HG03575 (cell line): Measurements from ENCODE around the gene DCUN1D5.

Experiments
- ATAC-seq: cut with Tn5 transposase; IDR thresholded peaks from one replicate; pipeline ENCODE4 v1.9.1; 2021; ENCODE audit not compliant: unreplicated experiment, insufficient number of reproducible peaks, low FRiP score; ENCODE audit errors: extremely low read depth

DCUN1D5 gene

DNA sequence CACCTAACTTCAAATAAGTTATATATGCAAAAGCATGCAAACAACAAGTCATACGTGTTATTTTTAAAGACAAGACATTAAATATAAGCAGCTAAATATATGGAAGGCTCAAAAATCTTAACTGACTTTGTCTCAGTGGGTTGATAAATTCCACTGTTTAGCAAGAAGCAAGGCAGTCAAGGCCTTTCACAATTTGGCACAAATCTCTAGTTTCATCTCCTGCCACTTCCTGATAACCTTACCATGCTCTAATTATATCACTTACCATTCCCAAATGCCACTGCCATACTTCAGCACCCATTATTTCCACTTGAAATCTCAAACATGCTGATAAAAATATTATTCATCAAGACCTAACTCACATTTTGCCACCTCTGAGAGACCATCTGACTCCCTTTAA is 24.8 kb downstream of the DCUN1D5 start:
- no peak for ATAC-seq

DNA sequence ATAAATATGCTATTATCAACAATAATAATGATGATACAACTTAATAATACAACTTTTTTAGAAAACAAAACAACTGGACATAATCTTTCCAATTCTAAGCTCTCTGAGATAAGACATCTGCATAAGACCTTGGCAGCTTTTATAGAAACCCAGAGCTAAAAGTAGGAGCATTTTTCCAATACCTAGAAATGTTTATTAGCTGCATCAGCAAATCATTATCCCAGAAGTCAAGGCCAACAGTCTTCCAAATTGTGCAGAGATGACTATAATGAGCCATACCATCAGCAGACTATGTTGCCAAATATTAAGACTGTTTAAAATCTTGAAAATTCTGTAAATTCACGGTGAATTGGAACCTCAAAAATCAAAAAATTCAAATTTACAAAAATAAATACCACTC is 30.3 kb downstream of the DCUN1D5 start:
- no peak for ATAC-seq

DNA sequence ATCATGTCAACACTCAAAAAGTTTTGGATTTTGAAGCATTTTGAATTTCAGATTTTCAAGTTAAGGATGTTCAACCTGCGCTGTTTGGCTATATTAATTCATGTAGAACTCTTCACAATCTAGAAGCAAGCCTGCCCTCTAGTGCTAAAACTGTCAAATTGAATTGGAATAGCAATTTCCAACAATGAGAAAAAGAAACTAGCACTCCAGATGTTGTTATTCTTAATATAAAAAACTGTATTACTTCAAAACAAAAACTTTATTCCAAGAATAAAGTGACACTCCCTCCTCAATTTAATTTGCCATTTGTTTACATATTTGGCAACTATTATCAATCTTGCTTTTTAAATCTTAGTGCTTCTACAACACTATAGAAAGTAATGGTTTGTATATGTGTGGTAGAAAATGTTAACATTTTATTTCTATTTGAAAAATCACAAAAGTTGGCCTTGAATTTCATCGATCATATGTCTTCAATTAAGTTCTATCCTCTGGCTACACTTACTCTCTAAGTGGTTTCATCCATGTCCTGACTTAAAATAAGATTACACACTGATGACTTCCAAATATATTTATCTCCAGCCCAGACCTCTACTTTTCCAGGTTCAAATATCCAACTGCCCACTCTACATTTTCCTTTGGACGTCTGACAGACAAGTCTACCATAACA is 36.6 kb downstream of the DCUN1D5 start:
- no peak for ATAC-seq

DNA sequence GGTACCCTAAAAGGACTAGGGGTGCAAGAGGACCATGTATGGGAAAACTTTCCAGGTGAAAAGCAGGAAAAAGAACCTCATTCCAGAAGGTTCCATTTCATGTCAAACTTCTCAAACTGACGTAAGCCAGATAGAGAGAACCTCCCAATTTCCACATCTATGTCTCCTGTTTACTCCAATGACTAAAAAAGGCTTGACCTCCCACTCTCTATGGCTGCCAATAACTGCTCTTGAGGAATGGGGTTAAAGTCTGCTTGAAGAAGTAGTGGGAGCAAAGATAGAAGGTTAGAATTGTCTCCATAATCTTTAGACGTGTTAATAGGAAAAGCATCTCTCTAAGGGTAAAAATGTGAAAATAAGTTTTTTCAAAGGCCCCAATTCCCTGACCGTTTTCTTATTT is 38.0 kb downstream of the DCUN1D5 start:
- ATAC-seq: no peak

DNA sequence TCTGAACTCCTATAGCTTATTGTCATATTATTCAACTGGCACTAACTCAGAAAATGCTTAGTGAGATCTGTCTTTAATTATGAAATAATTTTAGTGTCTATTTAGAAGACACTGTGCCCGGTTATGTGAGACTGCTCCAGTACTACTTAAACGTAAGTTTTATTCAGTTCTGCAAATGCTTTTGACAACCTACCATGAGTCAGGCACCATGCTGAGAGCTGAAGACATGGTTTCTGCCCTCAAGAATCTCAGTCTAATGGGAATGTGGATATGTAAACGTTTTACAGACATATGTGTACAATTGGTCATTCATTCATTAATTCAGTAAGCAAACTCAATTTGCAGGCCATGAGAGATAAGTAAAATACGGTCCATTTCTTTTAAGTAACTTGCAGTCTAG is 40.0 kb downstream of the DCUN1D5 start:
- ATAC-seq: no peak

DNA sequence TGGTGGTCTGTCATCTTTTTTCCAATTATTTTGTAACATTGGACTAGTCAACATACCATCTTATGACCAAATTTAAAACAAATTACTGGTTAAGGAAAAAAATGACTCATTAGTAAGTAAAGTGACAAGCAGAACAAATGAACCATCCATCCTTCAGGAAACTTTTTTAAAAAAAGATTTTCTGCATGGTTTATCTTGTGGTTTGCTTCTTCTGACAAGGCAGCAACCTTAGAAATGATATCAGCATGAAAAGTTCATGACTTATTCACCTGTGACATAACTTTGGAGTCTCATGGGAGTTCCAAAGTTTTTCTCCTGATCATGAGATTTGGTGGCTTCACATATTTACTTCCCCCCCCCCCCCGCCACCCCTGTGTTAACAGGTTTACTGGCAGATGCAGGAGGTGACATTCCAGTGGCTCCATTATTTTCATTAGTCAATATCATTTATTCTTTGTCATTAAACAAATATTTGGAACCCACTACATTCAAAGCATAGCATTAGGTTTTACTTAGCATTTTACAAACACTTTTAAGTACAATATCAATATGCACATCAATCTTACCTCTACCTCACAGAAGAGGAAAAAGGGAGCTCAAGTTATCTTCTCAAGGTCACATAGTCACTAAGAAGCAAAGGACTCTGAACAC is 40.7 kb downstream of the DCUN1D5 start:
- no peak for ATAC-seq

DNA sequence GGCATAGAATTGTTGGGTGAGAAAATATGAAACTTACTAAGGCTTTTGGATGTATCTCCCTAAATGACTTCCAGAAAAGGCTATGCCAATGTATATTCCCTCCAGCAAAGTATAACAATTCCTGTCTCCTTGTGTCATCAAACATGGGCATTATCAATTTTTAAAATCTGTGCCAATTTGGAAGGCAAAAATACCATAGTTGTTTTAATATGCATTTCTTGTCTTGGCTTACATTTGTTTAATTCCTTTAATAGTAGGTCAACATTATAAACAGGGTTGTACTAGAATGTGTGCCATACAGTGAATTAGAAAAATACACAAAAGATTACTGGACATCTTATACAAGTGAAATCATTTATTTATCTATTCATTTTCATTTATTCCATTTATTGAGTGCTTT is 41.6 kb downstream of the DCUN1D5 start:
- ATAC-seq: no peak

DNA sequence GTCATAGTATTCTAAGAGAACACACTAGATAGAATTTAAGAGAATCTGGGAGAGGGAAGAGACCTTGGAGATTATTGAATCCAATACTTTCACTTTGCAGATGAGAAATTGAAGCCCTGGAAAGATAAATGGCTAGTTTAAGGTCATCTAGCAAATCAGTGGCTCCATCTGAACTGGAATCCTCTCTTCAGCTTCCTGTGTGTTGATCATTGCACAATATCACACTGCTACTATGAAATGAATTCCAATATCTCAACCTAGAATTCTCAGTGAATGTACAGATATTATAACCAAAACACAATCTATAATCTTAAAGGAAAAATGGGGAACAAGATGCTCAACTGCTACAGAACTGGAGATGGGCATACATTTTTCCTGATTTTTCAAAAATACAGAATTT is 44.1 kb downstream of the DCUN1D5 start:
- no peak for ATAC-seq

DNA sequence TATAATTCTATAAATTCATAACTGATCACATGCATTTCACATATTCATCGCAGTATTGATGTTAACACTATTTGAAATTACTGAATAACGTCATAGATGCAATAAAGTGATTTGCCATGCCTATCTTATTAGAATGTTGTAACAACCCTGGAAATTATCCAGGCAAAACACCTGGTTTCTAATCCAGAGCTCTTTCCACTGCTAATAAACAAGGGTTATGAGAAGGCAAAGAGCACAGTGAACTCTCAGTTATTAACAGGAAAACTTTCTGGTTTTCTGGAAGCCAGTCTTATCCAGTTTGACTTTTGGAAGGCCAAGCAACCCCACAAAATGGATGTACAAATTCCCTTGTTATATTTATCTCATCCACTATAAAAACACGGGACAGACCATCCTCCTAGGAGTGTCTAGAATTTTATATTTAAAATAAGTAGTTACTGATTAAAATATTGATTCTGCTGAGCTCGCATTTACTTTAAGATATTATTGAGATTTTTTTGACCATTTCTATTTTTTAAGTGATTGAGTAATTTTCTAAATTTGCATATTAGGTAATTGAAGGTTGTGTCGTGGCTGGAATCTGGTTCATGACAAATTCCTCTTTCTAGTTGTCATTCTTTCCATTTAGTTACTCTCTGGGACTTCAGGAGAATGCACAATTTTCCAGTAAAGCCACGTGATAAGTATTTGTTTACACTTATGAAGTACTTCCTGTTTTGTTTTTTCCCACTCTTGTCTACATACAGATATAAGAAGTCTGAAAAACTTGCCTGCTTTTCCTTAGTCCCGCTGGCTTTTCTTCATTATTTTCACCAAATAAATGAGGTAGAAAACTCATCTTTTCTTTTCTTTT is 47.9 kb downstream of the DCUN1D5 start:
- no peak for ATAC-seq

DNA sequence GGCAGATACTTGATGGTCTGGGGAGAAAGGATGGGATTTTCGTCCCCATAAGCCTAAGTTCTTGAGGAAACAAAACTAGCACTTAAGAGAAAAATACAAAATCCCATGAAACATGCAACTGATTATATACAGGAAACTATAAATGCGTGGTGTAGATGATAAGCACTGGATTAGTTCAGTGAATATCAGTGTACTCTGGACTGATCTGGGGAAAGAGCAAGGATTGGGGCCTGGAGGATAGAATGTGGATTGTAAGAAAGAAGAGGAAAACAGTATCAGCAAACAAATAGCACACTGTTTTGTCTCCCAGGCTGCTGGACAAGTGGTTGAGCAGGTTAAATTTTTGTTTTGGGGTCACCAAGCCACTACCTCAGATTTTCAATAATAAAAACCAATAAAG is 49.8 kb downstream of the DCUN1D5 start:
- no peak for ATAC-seq

DNA sequence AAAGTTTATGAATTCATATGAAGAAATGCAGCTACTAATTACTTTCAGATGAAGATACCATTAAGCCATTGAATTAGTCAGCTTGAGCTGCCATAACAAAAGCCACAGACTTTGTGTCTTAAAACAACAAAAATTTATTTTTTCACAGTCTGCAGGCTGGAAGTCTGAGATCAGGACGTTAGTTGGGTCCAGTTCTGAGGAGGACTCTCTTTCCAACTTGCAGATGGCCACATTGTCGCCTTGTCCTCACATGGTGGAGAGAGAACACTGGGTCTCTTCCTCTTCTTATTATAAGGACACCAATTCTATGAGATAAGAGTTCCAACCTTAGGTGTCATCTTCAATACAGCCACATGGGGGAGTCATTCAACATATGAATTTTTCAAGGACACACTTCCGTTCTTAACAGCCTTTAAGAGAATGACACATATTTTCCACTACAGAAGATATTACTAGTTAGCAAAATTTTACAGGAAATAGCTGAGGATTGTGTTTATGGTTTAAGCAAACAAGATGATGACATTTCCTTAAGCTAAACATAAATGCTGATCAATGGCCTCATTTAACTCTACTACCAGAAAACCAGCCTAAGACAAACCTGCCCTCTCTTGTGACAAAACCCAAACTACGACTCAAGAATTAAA is 56.0 kb downstream of the DCUN1D5 start:
- ATAC-seq: peak; percentile 88

DNA sequence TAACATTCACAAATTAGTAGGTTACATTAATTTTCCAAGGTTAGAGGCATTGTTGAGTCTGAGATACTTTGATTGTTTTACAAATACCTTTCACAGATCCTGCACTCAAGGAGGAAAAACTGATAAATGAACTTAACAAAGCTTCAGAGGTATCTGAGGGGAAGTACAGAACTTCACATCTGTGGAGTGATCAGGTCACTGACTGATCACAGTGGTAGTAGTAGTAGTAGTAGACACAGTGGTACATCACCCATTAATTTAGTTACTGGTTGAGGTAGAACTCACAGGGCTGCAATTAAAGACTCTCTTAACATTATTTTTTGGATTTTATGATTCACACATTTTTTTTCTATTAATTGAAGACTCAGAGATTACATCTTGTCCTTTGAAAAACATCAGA is 56.7 kb downstream of the DCUN1D5 start:
- ATAC-seq: no peak

DNA sequence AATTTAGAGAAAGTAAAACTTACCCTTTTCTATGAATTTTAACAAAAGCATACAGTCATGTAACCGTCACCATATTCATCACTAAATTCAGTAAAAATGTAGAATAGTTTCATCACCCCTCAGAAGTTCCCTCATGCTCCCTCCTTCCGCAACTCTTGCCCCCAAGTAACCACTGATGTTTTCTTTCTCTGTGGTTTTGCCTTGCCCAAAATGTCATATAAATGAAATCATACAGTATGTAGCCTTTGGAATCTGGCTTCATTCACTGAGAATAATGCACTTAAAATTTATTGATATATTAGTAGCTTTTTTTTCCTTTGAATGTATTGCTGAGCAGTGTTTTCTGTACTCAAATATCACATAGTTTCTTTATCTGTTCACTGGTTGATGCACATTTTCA is 60.1 kb downstream of the DCUN1D5 start:
- no peak for ATAC-seq

DNA sequence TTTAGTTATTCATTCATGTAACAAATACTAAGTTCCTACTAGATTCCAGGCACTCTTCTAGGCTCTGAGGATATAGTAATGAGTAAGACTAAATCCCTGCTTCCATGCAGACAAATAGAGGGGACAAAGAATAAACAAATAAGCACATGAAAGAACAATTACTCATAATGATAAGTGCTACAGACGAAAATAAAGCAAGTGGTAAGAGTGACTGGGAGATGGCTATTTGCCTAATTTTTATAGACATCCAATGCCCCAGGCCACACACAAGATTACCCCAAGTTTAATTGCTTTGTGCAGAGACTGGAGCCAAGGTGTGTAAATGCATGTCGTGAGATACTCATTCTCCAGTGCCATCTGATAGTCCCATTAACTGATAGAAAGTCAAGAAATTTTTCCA is 62.6 kb downstream of the DCUN1D5 start:
- no peak for ATAC-seq

DNA sequence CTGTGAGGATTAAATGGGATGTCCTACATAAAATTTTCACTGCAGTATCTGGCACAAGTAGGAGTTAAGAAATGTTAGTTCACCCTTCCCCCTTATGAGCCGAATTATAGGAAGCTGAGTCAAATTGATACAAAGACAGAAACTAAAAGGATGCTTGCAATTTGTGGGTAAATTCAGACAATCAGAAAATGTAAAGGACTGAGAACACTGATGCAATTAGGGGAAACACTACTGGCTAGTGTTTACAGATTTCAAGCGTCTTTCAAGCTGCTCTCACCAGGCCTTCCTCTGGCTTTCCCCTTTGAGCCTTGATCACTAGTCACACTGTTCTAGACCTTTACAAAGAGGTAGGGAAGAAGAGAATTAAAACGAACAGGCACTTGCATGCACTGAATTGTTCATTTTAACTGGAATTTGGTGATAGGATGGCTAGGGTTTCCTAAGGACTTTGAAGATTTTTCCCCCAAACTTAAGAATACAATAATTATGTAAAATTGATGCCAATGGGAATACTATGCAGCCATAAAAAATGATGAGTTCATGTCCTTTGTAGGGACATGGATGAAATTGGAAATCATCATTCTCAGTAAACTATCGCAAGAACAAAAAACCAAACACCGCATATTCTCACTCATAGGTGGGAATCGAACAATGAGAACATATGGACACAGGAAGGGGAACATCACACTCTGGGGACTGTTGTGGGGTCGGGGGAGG is 63.5 kb downstream of the DCUN1D5 start:
- peak; percentile 90 for ATAC-seq

DNA sequence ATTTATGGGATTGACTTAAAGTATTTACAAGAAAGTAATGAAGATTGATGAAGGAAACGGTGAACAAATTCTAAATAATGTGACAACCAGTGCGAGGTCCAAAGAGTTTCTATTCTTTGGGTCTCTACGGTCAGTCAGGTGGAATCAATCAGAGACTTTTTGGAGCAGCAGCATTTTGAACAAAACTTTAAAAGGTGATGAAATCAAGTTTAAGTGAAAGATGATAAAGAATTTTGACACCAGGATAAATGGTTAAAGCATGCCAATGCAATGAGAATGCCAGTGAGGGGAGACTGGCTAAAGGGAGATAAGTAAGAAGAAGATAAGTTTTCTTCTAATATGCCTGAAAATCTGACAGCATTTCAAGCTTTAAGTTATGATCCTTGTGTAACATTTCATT is 67.9 kb downstream of the DCUN1D5 start:
- ATAC-seq: no peak

DNA sequence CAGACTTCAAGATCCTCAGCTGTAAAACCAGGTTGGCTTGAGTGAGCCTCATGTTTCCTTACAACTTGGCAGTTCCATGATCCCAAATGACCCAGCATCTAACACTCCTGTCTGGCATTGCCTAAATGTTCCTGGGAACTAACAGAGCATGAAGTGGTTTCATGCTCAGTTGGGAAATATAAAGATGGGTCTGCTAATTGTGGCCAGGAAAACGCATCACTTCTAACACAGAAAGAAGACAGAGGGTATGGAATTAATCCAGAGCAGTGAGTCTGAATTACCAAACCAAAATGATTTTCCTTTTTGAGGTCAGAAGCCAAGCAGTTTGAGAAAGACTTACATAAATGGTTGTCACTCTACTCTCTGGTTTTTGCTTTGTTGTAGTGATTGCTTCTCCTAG is 75.9 kb downstream of the DCUN1D5 start:
- no peak for ATAC-seq

DNA sequence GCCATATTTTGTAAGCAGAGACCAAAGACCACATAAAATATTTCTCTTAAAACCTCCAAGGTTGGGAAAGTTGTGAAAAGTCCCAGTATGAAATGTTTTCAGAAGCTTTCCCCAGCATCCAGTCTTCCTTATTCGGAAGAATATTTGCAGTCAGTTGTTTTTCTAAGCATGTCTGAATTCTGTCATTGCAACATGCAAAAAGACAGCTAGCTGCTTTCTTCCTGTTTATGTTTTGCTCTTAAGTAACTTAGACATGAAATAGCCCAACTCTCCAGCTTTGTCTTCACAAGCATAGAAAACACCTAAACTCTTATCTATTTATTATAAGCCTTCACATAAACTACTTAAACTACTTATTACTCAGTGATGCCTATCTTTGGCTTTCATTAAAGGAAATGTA is 78.5 kb downstream of the DCUN1D5 start:
- ATAC-seq: no peak
